OCI-LY7 (cell line): ENCODE results near the gene EGR2. TPM values are rescaled to one million over a fixed set of nuclear protein-coding genes. Genes with fewer than 3 reads are reported as not detected.

Experiments used
- BruUV-seq: library from RNA; stranded (reverse); fragments of 400-500 nt; replicated peaks from 2 replicates; lab custom pipeline; 2021; lab: Mats Ljungman, UMichigan
- CTCF ChIA-PET: fragments of 300-600 bp; sonication (Branson Sonifier 250); formaldehyde crosslinking; loops from one replicate; lab custom pipeline; 2022; ENCODE audit warnings: antibody characterized with exemption; ENCODE audit not compliant: unreplicated experiment; lab: Charles Lee
- POLR2A ChIA-PET: fragments of 300-600 bp; sonication (Branson Sonifier 250); formaldehyde crosslinking; loops from one replicate; lab custom pipeline; 2022; ENCODE audit warnings: antibody characterized with exemption; lab: Charles Lee
- DNase-seq: peaks from one replicate; pipeline ENCODE4 v3.0.0-alpha.2; 2015; ENCODE audit warnings: low spot score
- H2AFZ ChIP-seq: fragments of 200-600 bp; sonication (generic), shearing (Covaris generic); 2 replicates; pipeline ENCODE4 v1.6.1; 2014; ENCODE audit warnings: mild to moderate bottlenecking, antibody characterized with exemption, low read length, moderate library complexity
- H3K27ac ChIP-seq: fragments of 200-600 bp; sonication (generic); 2 replicates; pipeline ENCODE4 v1.5.1; 2014; ENCODE audit warnings: mixed run types, low read depth, mild to moderate bottlenecking, moderate library complexity, low read length, inconsistent platforms; ENCODE audit not compliant: poor library complexity, severe bottlenecking
- H3K36me3 ChIP-seq: fragments of 200-600 bp; sonication (generic); 2 replicates; pipeline ENCODE4 v1.6.1; 2014; ENCODE audit warnings: mild to moderate bottlenecking, antibody characterized with exemption, low read length, moderate library complexity, mixed read lengths; ENCODE audit not compliant: insufficient read depth
- H3K4me1 ChIP-seq: fragments of 200-600 bp; sonication (generic); 2 replicates; pipeline ENCODE4 v1.5.1; 2014; ENCODE audit warnings: mild to moderate bottlenecking, low read length; ENCODE audit not compliant: insufficient read depth, poor library complexity, severe bottlenecking
- H3K4me2 ChIP-seq: fragments of 200-600 bp; sonication (generic); 2 replicates; pipeline ENCODE4 v1.6.1; 2014; ENCODE audit warnings: mild to moderate bottlenecking, low read length
- H3K4me3 ChIP-seq: fragments of 200-600 bp; sonication (generic); 2 replicates; pipeline ENCODE4 v1.5.1; 2014; ENCODE audit warnings: mild to moderate bottlenecking, low read depth, low read length; ENCODE audit not compliant: poor library complexity, severe bottlenecking
- H3K79me2 ChIP-seq: fragments of 200-600 bp; sonication (generic); 2 replicates; pipeline ENCODE4 v1.6.1; 2016; ENCODE audit warnings: low read depth, mild to moderate bottlenecking, low read length, moderate library complexity, mixed read lengths; ENCODE audit not compliant: insufficient read depth
- H3K9me2 ChIP-seq: fragments of 200-600 bp; sonication (generic); 2 replicates; pipeline ENCODE4 v1.6.1; 2016; ENCODE audit warnings: mild to moderate bottlenecking, low read length, mixed read lengths; ENCODE audit not compliant: insufficient read depth
- H3K9me3 ChIP-seq: fragments of 200-600 bp; sonication (generic); 2 replicates; pipeline ENCODE4 v1.6.1; 2014; ENCODE audit warnings: mild to moderate bottlenecking, mixed run types, low read length, mixed read lengths
- H4K20me1 ChIP-seq: fragments of 200-600 bp; sonication (generic); 2 replicates; pipeline ENCODE4 v1.6.1; 2014; ENCODE audit warnings: mild to moderate bottlenecking, antibody characterized with exemption, low read length, moderate library complexity, mixed read lengths; ENCODE audit not compliant: insufficient read depth
- EZH2phosphoT487 ChIP-seq: fragments of 200-600 bp; sonication (generic); IDR thresholded peaks from 2 replicates; pipeline ENCODE4 v1.6.1; 2018; ENCODE audit warnings: low read depth, borderline replicate concordance, mild to moderate bottlenecking, mixed run types, antibody characterized with exemption, low read length, moderate library complexity, mixed read lengths
- intact Hi-C: fragments of 100-400 bp; cut with micrococcal nuclease; formaldehyde crosslinking; loops from one replicate; pipeline ENCODE4 v1.10.0; 2022; ENCODE audit not compliant: unreplicated experiment
- total RNA-seq, 2 experiments: library from RNA; depleted of rRNA in 1 of 2; stranded (reverse); fragments of >200 nt in 1 of 2; shearing (Covaris generic) in 1 of 2; gene quantifications; 2 replicates each; pipeline ENCODE4 v1.2.3, GENCODE V29; 2014 to 2022
- TF ChIP-seq, protein P1 (sequence below): fragments of 200-600 bp; sonication (generic); conservative IDR thresholded peaks from 2 replicates; pipeline ENCODE4 v1.5.1; 2014; ENCODE audit warnings: mild to moderate bottlenecking, antibody characterized with exemption, low read length, moderate library complexity, mixed read lengths

Gene EGR2
- total RNA-seq, 2 experiments from 2014 or later = 0.19 TPM; not detected in 1

DNA sequence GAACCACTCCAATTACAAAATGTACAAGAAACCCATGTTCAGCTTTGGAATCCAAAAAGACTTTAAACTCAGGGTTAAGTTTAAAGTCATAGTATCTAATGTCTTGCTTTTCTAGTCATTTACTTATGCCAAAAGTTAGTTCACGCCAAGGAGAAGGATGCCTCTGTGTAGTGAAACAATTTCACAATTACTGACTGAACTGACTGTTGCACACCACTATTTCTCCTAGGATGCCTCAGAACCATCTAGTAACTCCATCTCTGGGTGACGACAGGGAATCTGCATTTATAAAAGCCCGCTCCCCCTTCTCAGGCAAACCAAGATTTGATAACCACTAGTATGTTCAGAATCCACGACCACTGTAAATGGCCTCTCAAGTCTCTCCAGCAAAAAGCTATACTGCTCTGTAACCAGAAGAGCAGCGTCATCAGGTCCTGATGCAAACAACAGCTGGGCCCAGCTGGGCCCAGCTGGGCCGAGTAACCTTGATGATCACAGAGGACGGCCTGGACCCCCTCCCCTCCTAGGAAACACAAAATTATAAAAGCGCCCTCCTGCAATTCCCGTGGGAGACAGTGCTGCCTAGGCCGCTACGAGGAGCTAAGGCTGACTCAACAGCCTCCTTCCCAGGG is 12.3 kb downstream of the EGR2 start:
- Histone ChIP-seq H3K27ac (peak overlapping the region; percentile 66), H2AFZ (peak overlapping the region; percentile 61), H3K36me3 (peaks cover 35% of the 10 kb centered on the region), H3K9me2 (no peaks in the 10 kb centered on the region), H3K9me3 (no peaks in the 10 kb centered on the region), H3K4me2 (peak overlapping the region; percentile 73), H3K4me1 (peaks cover 39% of the 10 kb centered on the region), H3K4me3 (peak overlapping the region; percentile 88), H3K79me2 (peaks cover 40% of the 10 kb centered on the region), H4K20me1 (peaks cover 29% of the 10 kb centered on the region)
- BruUV-seq = TSS peak; percentile 81
- DNase-seq = no peak
- TF ChIP-seq, protein P1, sequence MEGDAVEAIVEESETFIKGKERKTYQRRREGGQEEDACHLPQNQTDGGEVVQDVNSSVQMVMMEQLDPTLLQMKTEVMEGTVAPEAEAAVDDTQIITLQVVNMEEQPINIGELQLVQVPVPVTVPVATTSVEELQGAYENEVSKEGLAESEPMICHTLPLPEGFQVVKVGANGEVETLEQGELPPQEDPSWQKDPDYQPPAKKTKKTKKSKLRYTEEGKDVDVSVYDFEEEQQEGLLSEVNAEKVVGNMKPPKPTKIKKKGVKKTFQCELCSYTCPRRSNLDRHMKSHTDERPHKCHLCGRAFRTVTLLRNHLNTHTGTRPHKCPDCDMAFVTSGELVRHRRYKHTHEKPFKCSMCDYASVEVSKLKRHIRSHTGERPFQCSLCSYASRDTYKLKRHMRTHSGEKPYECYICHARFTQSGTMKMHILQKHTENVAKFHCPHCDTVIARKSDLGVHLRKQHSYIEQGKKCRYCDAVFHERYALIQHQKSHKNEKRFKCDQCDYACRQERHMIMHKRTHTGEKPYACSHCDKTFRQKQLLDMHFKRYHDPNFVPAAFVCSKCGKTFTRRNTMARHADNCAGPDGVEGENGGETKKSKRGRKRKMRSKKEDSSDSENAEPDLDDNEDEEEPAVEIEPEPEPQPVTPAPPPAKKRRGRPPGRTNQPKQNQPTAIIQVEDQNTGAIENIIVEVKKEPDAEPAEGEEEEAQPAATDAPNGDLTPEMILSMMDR = no peak
- TF ChIP-seq EZH2phosphoT487 = no peak
- POLR2A ChIA-PET = interaction anchor here (0.8 to 6.9 kb wide), 16 partner anchors 9 to 841 kb away, joined by 3 to 54 read pairs (median 3); partner anchors contain the start of genes EGR2 and NRBF2
- intact Hi-C loops = loop anchor here (1.0 to 10.0 kb wide), 3 partner anchors 151 to 461 kb away; no protein-coding TSS in a partner anchor
- CTCF ChIA-PET = interaction anchor here (0.6 to 1.1 kb wide), 3 partner anchors 12 to 167 kb away, joined by 3 to 5 read pairs (median 3); partner anchors contain the start of gene EGR2

DNA sequence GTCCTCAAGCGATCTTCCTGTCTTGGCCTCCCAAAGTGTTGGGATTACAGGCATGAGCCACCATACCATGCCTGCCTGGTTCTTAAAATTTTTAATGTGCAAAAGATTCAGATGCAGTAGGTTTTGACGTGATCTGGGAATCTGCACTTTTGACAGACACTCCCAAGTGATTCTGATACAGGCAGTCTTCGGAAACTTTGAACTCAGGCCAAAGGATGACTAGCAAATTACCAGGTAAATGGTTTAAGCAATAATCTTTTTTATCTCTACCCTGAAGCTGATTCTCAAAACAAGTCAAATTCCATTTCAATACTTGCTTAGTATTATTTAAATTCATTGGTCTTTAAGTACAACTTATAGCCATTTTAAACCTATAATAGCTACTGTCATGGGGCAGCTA is 14.3 kb downstream of the EGR2 start:
- H3K79me2 ChIP-seq = peaks cover 20% of the 10 kb centered on the region
- H3K27ac ChIP-seq = no peak overlapping the region
- H3K36me3 ChIP-seq = peaks cover 15% of the 10 kb centered on the region
- H3K9me2 ChIP-seq = no peaks in the 10 kb centered on the region
- no peaks in the 10 kb centered on the region for H3K9me3 ChIP-seq
- DNase-seq = no peak
- H2AFZ ChIP-seq = no peak overlapping the region
- peaks cover 20% of the 10 kb centered on the region for H3K4me1 ChIP-seq
- intact Hi-C loops = loop anchor here (10.0 kb wide), 1 partner anchor 463 kb away; no protein-coding TSS in a partner anchor
- no peak overlapping the region for H3K4me2 ChIP-seq
- TF ChIP-seq, protein P1 = no peak
- TF ChIP-seq EZH2phosphoT487 = no peak
- CTCF ChIA-PET = no interaction called here
- peaks cover 9% of the 10 kb centered on the region for H4K20me1 ChIP-seq
- POLR2A ChIA-PET = interaction anchor here (0.9 to 6.9 kb wide), 5 partner anchors 15 to 167 kb away, joined by 3 to 54 read pairs (median 6); partner anchors contain the start of gene EGR2
- no TSS peak for BruUV-seq
- no peak overlapping the region for H3K4me3 ChIP-seq

DNA sequence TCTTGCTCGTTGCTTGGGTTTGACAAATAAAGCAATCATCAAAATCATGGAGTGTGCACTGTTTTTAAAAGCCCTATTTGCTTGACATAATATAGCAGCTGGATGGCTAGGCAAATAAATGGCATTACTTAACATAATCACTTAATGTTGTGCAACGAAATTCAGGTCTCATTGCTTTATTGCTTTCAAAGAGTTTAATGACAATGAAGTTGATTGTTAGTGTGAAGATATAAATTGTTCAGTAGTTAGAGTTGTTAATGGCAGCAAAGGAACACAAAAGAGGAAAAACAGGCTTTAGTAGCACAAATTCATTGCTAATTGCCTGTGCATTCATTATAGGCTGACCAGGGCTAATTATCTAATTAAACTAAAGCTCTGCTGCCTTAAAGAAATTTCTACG is 19.3 kb downstream of the EGR2 start:
- H4K20me1 ChIP-seq = no peaks in the 10 kb centered on the region
- no TSS peak for BruUV-seq
- ChIA-PET POLR2A (interaction anchor here (0.7 to 1.0 kb wide), 3 partner anchors 103 to 248 kb away, joined by 3 to 5 read pairs (median 5); no protein-coding TSS in a partner anchor), CTCF (no interaction called here)
- no peaks in the 10 kb centered on the region for H3K9me3 ChIP-seq
- no peak overlapping the region for H3K4me3 ChIP-seq
- DNase-seq = no peak
- no peak overlapping the region for H3K4me2 ChIP-seq
- H3K27ac ChIP-seq = no peak overlapping the region
- H3K9me2 ChIP-seq = no peaks in the 10 kb centered on the region
- H3K79me2 ChIP-seq = no peaks in the 10 kb centered on the region
- H3K36me3 ChIP-seq = no peaks in the 10 kb centered on the region
- TF ChIP-seq, protein P1 = no peak
- no peak for TF ChIP-seq EZH2phosphoT487
- intact Hi-C loops = no loop called here
- no peak overlapping the region for H2AFZ ChIP-seq
- H3K4me1 ChIP-seq = no peaks in the 10 kb centered on the region
